Measurements from ENCODE around the gene PRKCA.

The PRKCA gene

GRCh38 chr17:66841328-66841727 is 538.9 kb downstream of the PRKCA start:
- DNase-seq (ENCODE audit: low read depth) = no peak

- DNase-seq (ENCODE audit: low read depth) = no peak
Observed at GRCh38 chr17:66841744-66842143, 539.3 kb downstream of the PRKCA start.

- no peak for DNase-seq (ENCODE audit: low read depth)
Observed at GRCh38 chr17:66842505-66842904, 540.1 kb downstream of the PRKCA start.

- no peak for DNase-seq (ENCODE audit: low read depth)
Observed at GRCh38 chr17:66842959-66843358, 540.5 kb downstream of the PRKCA start.

- DNase-seq (ENCODE audit: low read depth) = no peak
Observed at GRCh38 chr17:66843627-66844026, 541.2 kb downstream of the PRKCA start.

- DNase-seq (ENCODE audit: low read depth) = no peak
Observed at GRCh38 chr17:66847704-66848103, 545.3 kb downstream of the PRKCA start.

- no peak for DNase-seq (ENCODE audit: low read depth)
Observed at GRCh38 chr17:66848496-66848895, 546.1 kb downstream of the PRKCA start.

- DNase-seq (ENCODE audit: low read depth) = no peak
Observed at GRCh38 chr17:66849032-66849655, 546.7 kb downstream of the PRKCA start.

- DNase-seq (ENCODE audit: low read depth) = no peak
Observed at GRCh38 chr17:66849851-66850580, 547.6 kb downstream of the PRKCA start.

- no peak for DNase-seq (ENCODE audit: low read depth)
Observed at GRCh38 chr17:66850692-66851091, 548.3 kb downstream of the PRKCA start.

- no peak for DNase-seq (ENCODE audit: low read depth)
Observed at GRCh38 chr17:66855204-66855603, 552.8 kb downstream of the PRKCA start.

GRCh38 chr17:66858226-66859083 is 556.0 kb downstream of the PRKCA start:
- no peak for DNase-seq (ENCODE audit: low read depth)

- DNase-seq (ENCODE audit: low read depth) = no peak
Observed at GRCh38 chr17:66859353-66859752, 556.9 kb downstream of the PRKCA start.

GRCh38 chr17:66860204-66860603 is 557.8 kb downstream of the PRKCA start:
- DNase-seq (ENCODE audit: low read depth) = no peak
